GM23338 (cell line): ENCODE measurements around the gene CCDC178. TPM values are rescaled to one million over a fixed set of nuclear protein-coding genes. Genes with fewer than 3 reads are reported as not detected.

Experiments used
- ATAC-seq: fragments of 200-7000 bp; cut with Tn5 transposase; 3 replicates; pipeline ENCODE4 v1.9.1; 2020
- DNase-seq: peaks from one replicate; pipeline ENCODE4 v3.0.0-alpha.2; 2015; ENCODE audit warnings: low spot score
- H2AFZ ChIP-seq: fragments of 200-600 bp; sonication (generic); 2 replicates; pipeline ENCODE4 v1.8.0; 2016; ENCODE audit warnings: antibody characterized with exemption, mild to moderate bottlenecking, moderate library complexity
- H3F3A ChIP-seq: fragments of 200-600 bp; sonication (generic); replicated peaks from 2 replicates; pipeline ENCODE4 v1.8.0; 2017; ENCODE audit warnings: antibody characterized with exemption, mixed run types, low read depth
- H3K27ac ChIP-seq: fragments of 200-600 bp; sonication (generic); 2 replicates; pipeline ENCODE4 v1.6.1; 2016; ENCODE audit warnings: low read depth
- H3K27me3 ChIP-seq: fragments of 200-600 bp; sonication (generic); 2 replicates; pipeline ENCODE4 v1.8.0; 2016; ENCODE audit warnings: mild to moderate bottlenecking, mixed run types, moderate library complexity; ENCODE audit not compliant: insufficient read depth
- H3K36me3 ChIP-seq: fragments of 200-600 bp; sonication (generic); 2 replicates; pipeline ENCODE4 v1.8.0; 2016; ENCODE audit warnings: mild to moderate bottlenecking; ENCODE audit not compliant: insufficient read depth
- H3K4me1 ChIP-seq: fragments of 200-600 bp; sonication (generic); 2 replicates; pipeline ENCODE4 v1.8.0; 2016; ENCODE audit warnings: mild to moderate bottlenecking, moderate library complexity; ENCODE audit not compliant: insufficient read depth
- H3K4me2 ChIP-seq: fragments of 200-600 bp; sonication (generic); 2 replicates; pipeline ENCODE4 v1.7.1; 2017; ENCODE audit warnings: mixed run types
- H3K4me3 ChIP-seq: fragments of 200-600 bp; sonication (generic); 2 replicates; pipeline ENCODE4 v1.6.1; 2016; ENCODE audit warnings: mixed run types
- H3K79me2 ChIP-seq: fragments of 200-600 bp; sonication (generic); replicated peaks from 2 replicates; pipeline ENCODE4 v1.8.0; 2017; ENCODE audit warnings: mild to moderate bottlenecking; ENCODE audit not compliant: insufficient read depth
- H3K9me2 ChIP-seq: fragments of 200-600 bp; sonication (generic); 2 replicates; pipeline ENCODE4 v1.8.0; 2017; ENCODE audit not compliant: insufficient read depth
- H4K20me1 ChIP-seq: fragments of 200-600 bp; sonication (generic); replicated peaks from 2 replicates; pipeline ENCODE4 v1.8.0; 2017; ENCODE audit warnings: mild to moderate bottlenecking; ENCODE audit not compliant: insufficient read depth
- H3K27ac Mint-ChIP-seq: 2 replicates; pipeline ENCODE4 v1.8.0; 2020; ENCODE audit warnings: inconsistent platforms, mild to moderate bottlenecking, moderate library complexity, mixed read lengths
- H3K27me3 Mint-ChIP-seq: 3 replicates; pipeline ENCODE4 v1.8.0; 2022; ENCODE audit warnings: low read depth, mild to moderate bottlenecking, moderate library complexity, mixed read lengths, inconsistent platforms; ENCODE audit not compliant: insufficient read depth, poor library complexity
- H3K36me3 Mint-ChIP-seq: 3 replicates; pipeline ENCODE4 v1.8.0; 2021; ENCODE audit warnings: low read depth, mild to moderate bottlenecking, inconsistent platforms, moderate library complexity, mixed read lengths
- H3K4me1 Mint-ChIP-seq: 3 replicates; pipeline ENCODE4 v1.8.0; 2020; ENCODE audit warnings: mild to moderate bottlenecking, inconsistent platforms, mixed read lengths
- H3K4me3 Mint-ChIP-seq: 3 replicates; pipeline ENCODE4 v1.8.0; 2021; ENCODE audit warnings: moderate library complexity, mild to moderate bottlenecking, inconsistent platforms, mixed read lengths
- H3K9me3 Mint-ChIP-seq: 3 replicates; pipeline ENCODE4 v1.8.0; 2020; ENCODE audit warnings: moderate library complexity, mild to moderate bottlenecking, inconsistent platforms, mixed read lengths
- CREB1 ChIP-seq: fragments of 250-450 bp; sonication (Bioruptor Pico); IDR thresholded peaks from 2 replicates; pipeline ENCODE4 v1.5.0; 2020; ENCODE audit warnings: low read depth, mild to moderate bottlenecking, moderate library complexity
- JUNB ChIP-seq: IDR thresholded peaks from one replicate; pipeline ENCODE4 v1.6.1; 2016; ENCODE audit warnings: antibody characterized with exemption; ENCODE audit not compliant: unreplicated experiment
- ZNF114 ChIP-seq: fragments of 250-450 bp; sonication (Bioruptor Pico); IDR thresholded peaks from 2 replicates; pipeline ENCODE4 v1.5.0; 2020; ENCODE audit warnings: mild to moderate bottlenecking, moderate library complexity
- ZNF331 ChIP-seq: fragments of 250-450 bp; sonication (Bioruptor Pico); IDR thresholded peaks from 2 replicates; pipeline ENCODE4 v1.5.0; 2020; ENCODE audit warnings: low read depth, mild to moderate bottlenecking, moderate library complexity
- ZNF462 ChIP-seq: fragments of 250-450 bp; sonication (Bioruptor Pico); IDR thresholded peaks from 2 replicates; pipeline ENCODE4 v1.5.0; 2020; ENCODE audit warnings: mild to moderate bottlenecking, moderate library complexity
- polyA plus RNA-seq: library from polyadenylated mRNA; unstranded; fragments of >200 nt; fragmentation: Nextera tagmentation; extraction: Ambion mirVana; gene quantifications from 2 replicates; pipeline ENCODE4 v1.2.1, GENCODE V29; 2016
- total RNA-seq: library from RNA; depleted of rRNA; stranded (reverse); fragments of >200 nt; shearing (Covaris generic); gene quantifications from 2 replicates; pipeline ENCODE4 v1.2.3, GENCODE V29; 2014
- TF ChIP-seq, protein P1 (sequence below), 2 experiments: fragments of 200-600 bp in 1 of 2; sonication (generic) in 1 of 2; conservative IDR thresholded peaks; 2 replicates each; pipeline versions ENCODE4 v1.5.1 to v1.6.1; 2016 to 2017; ENCODE audit warnings: antibody characterized with exemption in 2 of 2, low read depth in 2 of 2, mild to moderate bottlenecking in 2 of 2, moderate library complexity in 1 of 2

Gene CCDC178
- total and polyA plus RNA-seq, 2 experiments from 2014 or later = 0.17 to 0.24 TPM

GRCh38 chr18:33231474-33232317, 208.8 kb downstream of the CCDC178 start:
- Histone ChIP-seq H3K36me3 (no peaks in the 10 kb centered on the region), H3K4me2 (no peak overlapping the region), H3K9me2 (no peaks in the 10 kb centered on the region), H3K4me1 (no peaks in the 10 kb centered on the region), H3K4me3 (no peak overlapping the region), H4K20me1 (no peaks in the 10 kb centered on the region), H3F3A (no peaks in the 10 kb centered on the region), H3K27ac (no peak overlapping the region), H2AFZ (peak overlapping the region; percentile 86), H3K27me3 (no peaks in the 10 kb centered on the region), H3K79me2 (no peaks in the 10 kb centered on the region)
- no peaks in the 10 kb centered on the region for H3K27me3 Mint-ChIP-seq
- no peaks in the 10 kb centered on the region for H3K36me3 Mint-ChIP-seq
- H3K9me3 Mint-ChIP-seq = no peaks in the 10 kb centered on the region
- TF ChIP-seq ZNF114 (CRISPR knock-in tag) = no peak
- TF ChIP-seq, protein P1, sequence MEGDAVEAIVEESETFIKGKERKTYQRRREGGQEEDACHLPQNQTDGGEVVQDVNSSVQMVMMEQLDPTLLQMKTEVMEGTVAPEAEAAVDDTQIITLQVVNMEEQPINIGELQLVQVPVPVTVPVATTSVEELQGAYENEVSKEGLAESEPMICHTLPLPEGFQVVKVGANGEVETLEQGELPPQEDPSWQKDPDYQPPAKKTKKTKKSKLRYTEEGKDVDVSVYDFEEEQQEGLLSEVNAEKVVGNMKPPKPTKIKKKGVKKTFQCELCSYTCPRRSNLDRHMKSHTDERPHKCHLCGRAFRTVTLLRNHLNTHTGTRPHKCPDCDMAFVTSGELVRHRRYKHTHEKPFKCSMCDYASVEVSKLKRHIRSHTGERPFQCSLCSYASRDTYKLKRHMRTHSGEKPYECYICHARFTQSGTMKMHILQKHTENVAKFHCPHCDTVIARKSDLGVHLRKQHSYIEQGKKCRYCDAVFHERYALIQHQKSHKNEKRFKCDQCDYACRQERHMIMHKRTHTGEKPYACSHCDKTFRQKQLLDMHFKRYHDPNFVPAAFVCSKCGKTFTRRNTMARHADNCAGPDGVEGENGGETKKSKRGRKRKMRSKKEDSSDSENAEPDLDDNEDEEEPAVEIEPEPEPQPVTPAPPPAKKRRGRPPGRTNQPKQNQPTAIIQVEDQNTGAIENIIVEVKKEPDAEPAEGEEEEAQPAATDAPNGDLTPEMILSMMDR (conservative IDR thresholded peaks at IDR 0.05; ENCODE audit: low read depth in 2 of 2) = peak; percentile 94 to 95
- H3K4me3 Mint-ChIP-seq = no peak overlapping the region
- H3K27ac Mint-ChIP-seq = peak overlapping the region; percentile 50
- ATAC-seq (peak; percentile 99), DNase-seq (peak; percentile 92)
- peaks cover 6% of the 10 kb centered on the region; the same call in 2 of the 3 replicates for H3K4me1 Mint-ChIP-seq

- H3K4me3 Mint-ChIP-seq = no peak overlapping the region
- Histone ChIP-seq H3K4me2 (no peak overlapping the region), H4K20me1 (no peaks in the 10 kb centered on the region), H3K79me2 (no peaks in the 10 kb centered on the region), H3K4me1 (no peaks in the 10 kb centered on the region), H2AFZ (no peak overlapping the region), H3K27ac (no peak overlapping the region), H3K36me3 (no peaks in the 10 kb centered on the region), H3K9me2 (no peaks in the 10 kb centered on the region), H3K4me3 (no peak overlapping the region), H3K27me3 (no peaks in the 10 kb centered on the region), H3F3A (no peaks in the 10 kb centered on the region)
- TF ChIP-seq, protein P1 (conservative IDR thresholded peaks at IDR 0.05; ENCODE audit: low read depth in 2 of 2) = no peak
- no peak for TF ChIP-seq ZNF331
- no peak for TF ChIP-seq ZNF462 (CRISPR knock-in tag)
- TF ChIP-seq JUNB = no peak
- no peak for TF ChIP-seq CREB1 (CRISPR knock-in tag)
- H3K4me1 Mint-ChIP-seq = no peaks in the 10 kb centered on the region
- H3K36me3 Mint-ChIP-seq = no peaks in the 10 kb centered on the region
- no peak for ATAC-seq
- H3K27me3 Mint-ChIP-seq = no peaks in the 10 kb centered on the region
- H3K9me3 Mint-ChIP-seq = no peaks in the 10 kb centered on the region
- H3K27ac Mint-ChIP-seq = no peak overlapping the region
- no peak for DNase-seq
Observed at GRCh38 chr18:33212363-33212762, 228.2 kb downstream of the CCDC178 start.
